ENCODE results near the gene TRIM54.

The TRIM54 gene

GRCh38 chr2:27353762-27354596, 71.8 kb downstream of the TRIM54 start:
- Histone ChIP-seq H3K9ac (ENCODE audit: low read length) (no peak overlapping the region), H3K4me3 (ENCODE audit: low read depth in 1 of 2, low read length in 2 of 2) (no peak overlapping the region), H3K36me3 (ENCODE audit: insufficient read depth, low read length) (no peaks in the 10 kb centered on the region), H3K27me3 (ENCODE audit: control insufficient read depth in 1 of 2, insufficient read depth in 2 of 2, low read length in 2 of 2) (no peaks in the 10 kb centered on the region), H3K4me1 (ENCODE audit: insufficient read depth, low read length) (peaks cover 28% of the 10 kb centered on the region), H3K27ac (ENCODE audit: low read depth, low read length) (no peak overlapping the region), H3K9me3 (ENCODE audit: low read length) (no peaks in the 10 kb centered on the region)

GRCh38 chr2:27354597-27354927, 72.3 kb downstream of the TRIM54 start:
- Histone ChIP-seq H3K9ac (ENCODE audit: low read length) (no peak overlapping the region), H3K36me3 (ENCODE audit: insufficient read depth, low read length) (no peaks in the 10 kb centered on the region), H3K4me1 (ENCODE audit: insufficient read depth, low read length) (peaks cover 28% of the 10 kb centered on the region), H3K27me3 (ENCODE audit: control insufficient read depth in 1 of 2, insufficient read depth in 2 of 2, low read length in 2 of 2) (no peaks in the 10 kb centered on the region), H3K27ac (ENCODE audit: low read depth, low read length) (no peak overlapping the region), H3K9me3 (ENCODE audit: low read length) (no peaks in the 10 kb centered on the region), H3K4me3 (ENCODE audit: low read depth in 1 of 2, low read length in 2 of 2) (no peak overlapping the region)

- H3K4me1 ChIP-seq (ENCODE audit: insufficient read depth, low read length): peaks cover 28% of the 10 kb centered on the region
- H3K4me3 ChIP-seq (ENCODE audit: low read depth in 1 of 2, low read length in 2 of 2): peak overlapping the region; percentile 90 to 96
- H3K9ac ChIP-seq (ENCODE audit: low read length): peak overlapping the region; percentile 83
- H3K27me3 ChIP-seq (ENCODE audit: control insufficient read depth in 1 of 2, insufficient read depth in 2 of 2, low read length in 2 of 2): no peaks in the 10 kb centered on the region
- H3K36me3 ChIP-seq (ENCODE audit: insufficient read depth, low read length): no peaks in the 10 kb centered on the region
- peak overlapping the region; percentile 75 for H3K27ac ChIP-seq (ENCODE audit: low read depth, low read length)
- no peaks in the 10 kb centered on the region for H3K9me3 ChIP-seq (ENCODE audit: low read length)
Observed at GRCh38 chr2:27356056-27356381, 73.8 kb downstream of the TRIM54 start.

DNA sequence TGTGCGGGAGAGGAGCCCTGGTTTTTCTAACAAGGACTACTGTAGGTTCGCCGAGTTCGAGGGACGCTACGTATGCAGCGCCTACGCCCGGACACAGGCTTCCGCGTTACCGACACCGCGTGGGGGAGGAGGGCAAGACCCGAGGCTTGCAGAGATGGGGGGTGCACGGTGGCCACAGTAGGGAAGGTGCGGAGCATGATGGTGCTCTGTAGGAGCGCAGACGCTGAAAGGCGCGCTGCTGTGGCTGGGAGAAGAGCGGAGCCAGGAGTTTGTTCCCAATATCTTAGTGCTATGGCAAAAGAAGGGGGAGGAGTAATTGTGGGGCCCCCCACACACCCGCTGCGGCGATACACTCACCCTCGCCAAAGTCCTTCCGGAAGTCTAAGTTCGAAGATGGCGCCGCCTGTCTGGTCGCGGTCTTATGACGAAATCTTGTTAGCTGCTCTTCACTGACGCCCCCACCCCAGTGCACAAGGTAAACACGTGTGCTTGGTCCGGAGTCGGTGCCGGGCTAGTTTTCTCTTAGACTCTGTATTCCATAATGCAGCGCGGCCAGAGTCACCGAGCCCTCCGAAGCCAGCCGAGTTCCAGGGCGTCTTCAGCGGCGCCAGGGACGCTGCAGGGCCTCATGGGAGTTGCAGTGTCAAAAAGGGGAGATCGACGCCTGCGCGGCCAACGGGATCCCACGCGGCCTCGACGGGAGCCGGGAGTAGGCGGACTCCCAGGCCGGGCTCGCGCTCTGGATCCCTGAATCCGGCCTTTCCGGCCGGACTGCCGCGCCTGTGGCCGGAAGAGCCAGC, 74.4 kb downstream of the TRIM54 start, which contains the start of gene GTF3C2:
Gene GTF3C2, minus strand, starts transcription at position 383 of the 800 bp plus-strand sequence. CDS start 13,210 bp downstream, outside the sequence.
- peak within 1 kb of the TSS; percentile 75 for H3K27ac ChIP-seq (ENCODE audit: low read depth, low read length)

More for the DNA sequence above, 74.4 kb downstream of the TRIM54 start, which contains the start of gene GTF3C2:
- Histone ChIP-seq H3K9me3 (ENCODE audit: low read length) (no peaks in the 10 kb centered on the region), H3K36me3 (ENCODE audit: insufficient read depth, low read length) (no peaks in the 10 kb centered on the region), H3K27me3 (ENCODE audit: control insufficient read depth in 1 of 2, insufficient read depth in 2 of 2, low read length in 2 of 2) (no peaks in the 10 kb centered on the region), H3K4me3 (ENCODE audit: low read depth in 1 of 2, low read length in 2 of 2) (peak within 1 kb of the TSS; percentile 90 to 96), H3K4me1 (ENCODE audit: insufficient read depth, low read length) (peaks cover 28% of the 10 kb centered on the region), H3K9ac (ENCODE audit: low read length) (peak within 1 kb of the TSS; percentile 83)

Measured in muscle layer of colon (tissue), 2 donors.